ENCODE results near the gene CMIP.

Gene CMIP

DNA sequence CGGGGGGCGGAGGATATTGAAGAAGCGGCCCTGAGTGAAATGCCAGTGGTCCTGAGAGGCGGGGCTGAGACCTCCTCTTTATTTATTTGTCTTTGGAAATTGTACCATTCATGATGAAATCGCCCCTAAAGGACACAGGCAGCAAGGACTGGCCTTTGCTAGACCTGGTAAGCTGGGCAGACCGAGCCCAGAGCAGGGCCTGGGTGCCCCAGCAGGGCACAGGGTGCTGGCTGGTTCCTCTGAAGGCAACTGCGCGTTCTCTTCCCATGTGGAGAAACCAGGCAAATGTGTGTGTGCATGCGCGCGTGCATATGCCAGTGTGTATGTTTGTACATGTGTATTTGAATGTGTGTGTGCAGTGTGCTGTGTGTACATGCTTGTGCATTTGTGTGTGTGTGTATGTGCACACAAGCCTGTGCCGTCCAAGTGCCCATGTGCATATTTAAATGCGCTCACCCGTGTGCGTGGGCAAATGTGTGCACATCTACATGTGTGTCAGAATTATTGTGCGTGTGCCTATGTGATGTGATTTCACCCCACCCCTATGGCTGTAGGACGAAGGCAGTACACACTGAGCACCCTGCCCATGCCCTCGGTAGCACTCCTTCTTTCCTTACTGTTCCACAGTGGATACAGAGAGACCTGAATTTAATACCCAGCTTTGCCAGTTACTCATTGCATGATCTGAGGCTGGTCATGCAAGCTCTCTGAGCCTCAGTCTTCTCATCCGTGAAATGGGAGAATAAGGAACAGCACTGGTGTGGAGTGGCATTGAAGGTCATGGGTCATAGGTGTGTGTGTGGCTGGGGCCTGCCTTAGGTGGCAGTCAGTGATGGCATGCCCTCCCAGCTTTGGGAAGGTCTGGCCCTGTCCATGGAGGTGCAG, 105.2 kb downstream of the CMIP start:
- TF ChIP-seq CTCF (IDR thresholded peaks at IDR 0.05; ENCODE audit: low read depth, low read length), result no peak
- no peak overlapping the region for H3K4me3 ChIP-seq (replicated peaks in 1 of 2; ENCODE audit: low read depth in 2 of 2, low read length in 2 of 2)
- DNase-seq (ENCODE audit: low read depth in 2 of 2), result no peak

DNA sequence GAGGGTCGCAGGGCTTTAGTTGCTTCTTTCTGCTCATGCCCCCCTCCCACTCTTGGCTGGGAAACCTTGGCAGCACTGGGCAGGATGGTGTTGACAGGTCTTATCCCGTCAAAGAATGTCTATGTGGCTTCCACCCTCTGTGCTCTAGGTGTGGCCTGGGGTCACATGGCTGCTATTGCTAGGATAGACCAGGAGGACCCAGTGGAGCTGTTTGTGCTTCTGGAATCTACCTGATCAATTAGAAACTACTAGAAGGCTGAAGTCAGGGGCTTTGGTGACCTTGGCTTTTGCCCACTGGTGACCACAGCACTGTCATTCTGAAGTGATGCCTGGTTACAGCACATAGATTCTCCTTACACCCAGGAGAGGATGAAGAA, 105.8 kb downstream of the CMIP start:
- TF ChIP-seq CTCF (IDR thresholded peaks at IDR 0.05; ENCODE audit: low read depth, low read length), result no peak
- H3K4me3 ChIP-seq (replicated peaks in 1 of 2; ENCODE audit: low read depth in 2 of 2, low read length in 2 of 2), result no peak overlapping the region
- no peak for DNase-seq (ENCODE audit: low read depth in 2 of 2)

GRCh38 chr16:81551151-81551808, 106.7 kb downstream of the CMIP start:
- no peak overlapping the region for H3K4me3 ChIP-seq (replicated peaks in 1 of 2; ENCODE audit: low read depth in 2 of 2, low read length in 2 of 2)
- DNase-seq (ENCODE audit: low read depth in 2 of 2), result peak; percentile 27 to 86
- TF ChIP-seq CTCF (IDR thresholded peaks at IDR 0.05; ENCODE audit: low read depth, low read length), result no peak

DNA sequence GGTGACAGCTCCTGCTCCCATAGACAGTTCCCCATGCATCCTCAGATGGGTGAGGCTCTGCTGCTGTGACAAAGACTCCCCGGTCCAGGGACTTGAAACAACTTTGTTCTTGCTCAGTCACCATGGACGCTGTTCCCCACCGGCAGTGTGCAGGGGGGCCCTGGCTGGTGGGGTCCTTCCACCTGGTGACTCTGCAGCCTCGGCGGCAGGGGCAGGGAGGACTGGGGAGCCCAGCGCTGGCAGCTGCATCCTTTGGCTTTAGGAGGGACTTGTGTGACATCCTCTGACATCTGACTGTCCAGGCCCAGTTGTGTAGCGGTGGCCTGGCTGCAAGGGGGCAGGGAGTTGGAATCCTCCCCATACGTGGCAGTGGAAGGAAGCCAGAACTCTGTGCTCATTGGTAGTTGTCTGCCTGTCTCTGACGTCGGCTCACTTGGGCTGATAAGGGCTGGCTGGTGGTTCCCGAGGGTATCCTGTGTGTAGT, 107.3 kb downstream of the CMIP start:
- H3K4me3 ChIP-seq (replicated peaks in 1 of 2; ENCODE audit: low read depth in 2 of 2, low read length in 2 of 2), result no peak overlapping the region
- no peak for TF ChIP-seq CTCF (IDR thresholded peaks at IDR 0.05; ENCODE audit: low read depth, low read length)
- DNase-seq (ENCODE audit: low read depth in 2 of 2), result peak; percentile 72 to 79

GRCh38 chr16:81552743-81553079, 108.1 kb downstream of the CMIP start:
- DNase-seq (ENCODE audit: low read depth in 2 of 2), result no peak
- H3K4me3 ChIP-seq (replicated peaks in 1 of 2; ENCODE audit: low read depth in 2 of 2, low read length in 2 of 2), result no peak overlapping the region
- TF ChIP-seq CTCF (IDR thresholded peaks at IDR 0.05; ENCODE audit: low read depth, low read length), result no peak

GRCh38 chr16:81553080-81553813, 108.6 kb downstream of the CMIP start:
- TF ChIP-seq CTCF (IDR thresholded peaks at IDR 0.05; ENCODE audit: low read depth, low read length), result no peak
- no peak for DNase-seq (ENCODE audit: low read depth in 2 of 2)

More at GRCh38 chr16:81553080-81553813, 108.6 kb downstream of the CMIP start:
- no peak overlapping the region for H3K4me3 ChIP-seq (replicated peaks in 1 of 2; ENCODE audit: low read depth in 2 of 2, low read length in 2 of 2)

All from cardiac fibroblast (primary cell).